Osteocyte (in vitro differentiated cells): ENCODE data around the gene ZNF860. TPM values are rescaled to one million over a fixed set of nuclear protein-coding genes. Genes with fewer than 3 reads are reported as not detected.

Experiments
- DNase-seq: peaks from one replicate; pipeline ENCODE4 v3.0.0; 2021; ENCODE audit warnings: mixed read lengths; ENCODE audit not compliant: unreplicated experiment; ENCODE audit errors: extremely low spot score
- H3K27ac Mint-ChIP-seq: one replicate; pipeline ENCODE4 v1.8.0; 2021; ENCODE audit warnings: mild to moderate bottlenecking, mixed read lengths; ENCODE audit not compliant: unreplicated experiment
- H3K27me3 Mint-ChIP-seq: one replicate; pipeline ENCODE4 v1.8.0; 2021; ENCODE audit warnings: mixed read lengths; ENCODE audit not compliant: unreplicated experiment
- H3K36me3 Mint-ChIP-seq: one replicate; pipeline ENCODE4 v1.8.0; 2021; ENCODE audit warnings: mixed read lengths; ENCODE audit not compliant: unreplicated experiment
- H3K4me1 Mint-ChIP-seq: one replicate; pipeline ENCODE4 v1.8.0; 2021; ENCODE audit warnings: mixed read lengths; ENCODE audit not compliant: unreplicated experiment
- H3K4me3 Mint-ChIP-seq: one replicate; pipeline ENCODE4 v1.8.0; 2021; ENCODE audit warnings: mild to moderate bottlenecking, moderate library complexity, mixed read lengths; ENCODE audit not compliant: unreplicated experiment
- H3K9me3 Mint-ChIP-seq: one replicate; pipeline ENCODE4 v1.8.0; 2021; ENCODE audit warnings: mixed read lengths; ENCODE audit not compliant: unreplicated experiment
- CTCF ChIP-seq: fragments of 200-600 bp; sonication (generic); IDR thresholded peaks from 2 replicates; pipeline ENCODE4 v1.5.0; 2021; ENCODE audit warnings: antibody characterized with exemption, mild to moderate bottlenecking, moderate library complexity
- total RNA-seq: library from RNA; stranded (reverse); gene quantifications from 2 replicates; pipeline ENCODE4 v1.2.1, GENCODE V29; 2021

ZNF860 gene
- total RNA-seq, 1 donor from 2014 or later = 1.3 TPM

- no peaks in the 10 kb centered on the region for H3K36me3 Mint-ChIP-seq
- H3K4me3 Mint-ChIP-seq = no peak overlapping the region
- peak overlapping the region; percentile 96 for H3K27ac Mint-ChIP-seq
- no peak for DNase-seq
- H3K9me3 Mint-ChIP-seq = no peaks in the 10 kb centered on the region
- peaks cover 48% of the 10 kb centered on the region for H3K4me1 Mint-ChIP-seq
- no peaks in the 10 kb centered on the region for H3K27me3 Mint-ChIP-seq
- TF ChIP-seq CTCF = no peak
Measured at GRCh38 chr3:31967592-31967991, 14.0 kb upstream of the ZNF860 start.

GRCh38 chr3:31968369-31968926, 13.1 kb upstream of the ZNF860 start:
- Mint-ChIP-seq H3K9me3 (no peaks in the 10 kb centered on the region), H3K4me3 (peak overlapping the region; percentile 51), H3K27me3 (no peaks in the 10 kb centered on the region), H3K27ac (peak overlapping the region; percentile 96), H3K4me1 (peaks cover 44% of the 10 kb centered on the region), H3K36me3 (no peaks in the 10 kb centered on the region)
- no peak for TF ChIP-seq CTCF
- DNase-seq = no peak

GRCh38 chr3:31968927-31969418, 12.6 kb upstream of the ZNF860 start:
- peak overlapping the region; percentile 51 for H3K4me3 Mint-ChIP-seq
- H3K9me3 Mint-ChIP-seq = no peaks in the 10 kb centered on the region
- H3K27me3 Mint-ChIP-seq = no peaks in the 10 kb centered on the region
- H3K4me1 Mint-ChIP-seq = peaks cover 44% of the 10 kb centered on the region
- no peaks in the 10 kb centered on the region for H3K36me3 Mint-ChIP-seq
- H3K27ac Mint-ChIP-seq = peak overlapping the region; percentile 96
- DNase-seq = no peak
- no peak for TF ChIP-seq CTCF

- Mint-ChIP-seq H3K27me3 (no peaks in the 10 kb centered on the region), H3K4me3 (no peak overlapping the region), H3K4me1 (peaks cover 50% of the 10 kb centered on the region), H3K27ac (no peak overlapping the region), H3K9me3 (no peaks in the 10 kb centered on the region), H3K36me3 (peaks cover 4% of the 10 kb centered on the region)
- DNase-seq = no peak
- TF ChIP-seq CTCF = no peak
Measured at GRCh38 chr3:31971607-31972006, 9.9 kb upstream of the ZNF860 start.

- Mint-ChIP-seq H3K27ac (no peak overlapping the region), H3K27me3 (no peaks in the 10 kb centered on the region), H3K4me3 (no peak overlapping the region), H3K9me3 (no peaks in the 10 kb centered on the region), H3K4me1 (peaks cover 49% of the 10 kb centered on the region), H3K36me3 (peaks cover 4% of the 10 kb centered on the region)
- no peak for TF ChIP-seq CTCF
- no peak for DNase-seq
Measured at GRCh38 chr3:31973081-31973480, 8.5 kb upstream of the ZNF860 start.
